OCI-LY1 (cell line): Measurements from ENCODE around the gene CFP.

Experiments
- H2AFZ ChIP-seq: fragments of 200-600 bp; sonication (generic), shearing (Covaris generic); 2 replicates; pipeline ENCODE4 v1.6.0; 2014; ENCODE audit warnings: antibody characterized with exemption, mild to moderate bottlenecking, low read length
- H3F3A ChIP-seq: fragments of 200-600 bp; sonication (generic), shearing (Covaris generic); 2 replicates; pipeline ENCODE4 v1.6.0; 2014; ENCODE audit warnings: mild to moderate bottlenecking, antibody characterized with exemption, low read length, moderate library complexity; ENCODE audit not compliant: insufficient read depth
- H3K27ac ChIP-seq: fragments of 200-600 bp; sonication (generic); 2 replicates; pipeline ENCODE4 v1.5.1; 2014; ENCODE audit warnings: low read length, mixed run types, mild to moderate bottlenecking, low read depth; ENCODE audit not compliant: poor library complexity, severe bottlenecking
- H3K27me3 ChIP-seq: fragments of 200-600 bp; sonication (generic); 2 replicates; pipeline ENCODE4 v1.6.0; 2014; ENCODE audit warnings: antibody characterized with exemption, mild to moderate bottlenecking, low read length, moderate library complexity; ENCODE audit not compliant: insufficient read depth
- H3K36me3 ChIP-seq: fragments of 200-600 bp; sonication (generic); 2 replicates; pipeline ENCODE4 v1.6.1; 2014; ENCODE audit warnings: mild to moderate bottlenecking, antibody characterized with exemption, low read length, moderate library complexity, mixed read lengths; ENCODE audit not compliant: insufficient read depth
- H3K4me1 ChIP-seq: fragments of 200-600 bp; sonication (generic); 2 replicates; pipeline ENCODE4 v1.5.1; 2014; ENCODE audit warnings: mild to moderate bottlenecking, low read length, moderate library complexity; ENCODE audit not compliant: insufficient read depth, severe bottlenecking
- H3K4me2 ChIP-seq: fragments of 200-600 bp; sonication (generic), shearing (Covaris generic); 2 replicates; pipeline ENCODE4 v1.6.1; 2014; ENCODE audit warnings: low read length
- H3K4me3 ChIP-seq: fragments of 200-600 bp; sonication (generic); 2 replicates; pipeline ENCODE4 v1.5.1; 2014; ENCODE audit warnings: low read length, low read depth, mild to moderate bottlenecking, mixed read lengths; ENCODE audit not compliant: poor library complexity, severe bottlenecking
- H3K79me2 ChIP-seq: fragments of 200-600 bp; shearing (Covaris generic); 2 replicates; pipeline ENCODE4 v1.6.1; 2016; ENCODE audit warnings: mixed run types, low read length, mixed read lengths; ENCODE audit not compliant: insufficient read depth
- H3K9ac ChIP-seq: fragments of 200-600 bp; sonication (generic), shearing (Covaris generic); 2 replicates; pipeline ENCODE4 v1.6.1; 2014; ENCODE audit warnings: mild to moderate bottlenecking, low read length, mixed read lengths
- H3K9me2 ChIP-seq: fragments of 200-600 bp; sonication (generic), shearing (Covaris generic); 2 replicates; pipeline ENCODE4 v1.6.1; 2014; ENCODE audit warnings: low read depth, mild to moderate bottlenecking, low read length, mixed read lengths
- H3K9me3 ChIP-seq: fragments of 200-600 bp; shearing (Covaris generic); 2 replicates; pipeline ENCODE4 v1.6.1; 2014; ENCODE audit warnings: low read length, mixed read lengths
- H4K20me1 ChIP-seq: fragments of 200-600 bp; sonication (generic), shearing (Covaris generic); 2 replicates; pipeline ENCODE4 v1.6.0; 2016; ENCODE audit warnings: mild to moderate bottlenecking, low read length; ENCODE audit not compliant: insufficient read depth
- CTCF ChIP-seq: fragments of 200-600 bp; sonication (generic), shearing (Covaris generic); IDR thresholded peaks from 2 replicates; pipeline ENCODE4 v1.5.1; 2017; ENCODE audit warnings: mild to moderate bottlenecking, antibody characterized with exemption, low read length, moderate library complexity, mixed read lengths
- EZH2 ChIP-seq: fragments of 200-600 bp; sonication (generic), shearing (Covaris generic); IDR thresholded peaks from 2 replicates; pipeline ENCODE4 v1.8.0; 2017; ENCODE audit warnings: borderline replicate concordance, mixed run types, mild to moderate bottlenecking, antibody characterized with exemption, low read length, moderate library complexity, mixed read lengths

Gene CFP

GRCh38 chrX:47595716-47596251 lies 33.9 kb downstream of the CFP start:
- no peaks in the 10 kb centered on the region for H3K9me2 ChIP-seq
- no peak overlapping the region for H2AFZ ChIP-seq
- no peak overlapping the region for H3K9ac ChIP-seq
- no peaks in the 10 kb centered on the region for H3F3A ChIP-seq
- no peaks in the 10 kb centered on the region for H3K9me3 ChIP-seq
- no peaks in the 10 kb centered on the region for H3K79me2 ChIP-seq
- no peak overlapping the region for H3K4me3 ChIP-seq
- H3K27ac ChIP-seq: no peak overlapping the region
- no peaks in the 10 kb centered on the region for H4K20me1 ChIP-seq
- H3K27me3 ChIP-seq: no peaks in the 10 kb centered on the region
- no peaks in the 10 kb centered on the region for H3K36me3 ChIP-seq
- no peak for TF ChIP-seq EZH2
- TF ChIP-seq CTCF: no peak
- H3K4me2 ChIP-seq: no peak overlapping the region
- no peaks in the 10 kb centered on the region for H3K4me1 ChIP-seq

- no peak overlapping the region for H3K4me3 ChIP-seq
- no peaks in the 10 kb centered on the region for H3K79me2 ChIP-seq
- H3K9ac ChIP-seq: no peak overlapping the region
- no peaks in the 10 kb centered on the region for H3K9me2 ChIP-seq
- H3K27me3 ChIP-seq: no peaks in the 10 kb centered on the region
- no peaks in the 10 kb centered on the region for H3K9me3 ChIP-seq
- H3K4me1 ChIP-seq: no peaks in the 10 kb centered on the region
- no peak overlapping the region for H2AFZ ChIP-seq
- H3K36me3 ChIP-seq: no peaks in the 10 kb centered on the region
- TF ChIP-seq EZH2 (no peak), CTCF (no peak)
- H3F3A ChIP-seq: no peaks in the 10 kb centered on the region
- H3K27ac ChIP-seq: no peak overlapping the region
- H3K4me2 ChIP-seq: no peak overlapping the region
- H4K20me1 ChIP-seq: no peaks in the 10 kb centered on the region
Observed at GRCh38 chrX:47593522-47593921, 36.2 kb downstream of the CFP start.

GRCh38 chrX:47590984-47591383 lies 38.7 kb downstream of the CFP start:
- H3K27ac ChIP-seq: no peak overlapping the region
- no peaks in the 10 kb centered on the region for H3K4me1 ChIP-seq
- no peaks in the 10 kb centered on the region for H3K9me2 ChIP-seq
- H4K20me1 ChIP-seq: no peaks in the 10 kb centered on the region
- TF ChIP-seq EZH2 (no peak), CTCF (no peak)
- H3K9me3 ChIP-seq: no peaks in the 10 kb centered on the region
- H3K79me2 ChIP-seq: no peaks in the 10 kb centered on the region
- no peak overlapping the region for H3K4me3 ChIP-seq
- no peaks in the 10 kb centered on the region for H3K27me3 ChIP-seq
- no peak overlapping the region for H3K9ac ChIP-seq
- no peaks in the 10 kb centered on the region for H3K36me3 ChIP-seq
- H3F3A ChIP-seq: no peaks in the 10 kb centered on the region
- no peak overlapping the region for H2AFZ ChIP-seq
- no peak overlapping the region for H3K4me2 ChIP-seq
